Mesodermal cell (in vitro differentiated cells): Measurements from ENCODE around the gene PLPP3. TPM values are rescaled to one million over a fixed set of nuclear protein-coding genes. Genes with fewer than 3 reads are reported as not detected.
"Not testable (repeated sequence)": the region's sequence is repeated elsewhere in the genome, so short reads cannot be mapped to it uniquely, and the experiment has no call there.

Source experiments
- H3K27ac ChIP-seq: 2 replicates; pipeline ENCODE4 v1.7.0; 2013; ENCODE audit warnings: mild to moderate bottlenecking, low read depth, low read length, moderate library complexity; ENCODE audit not compliant: severe bottlenecking
- H3K36me3 ChIP-seq: 2 replicates; pipeline ENCODE4 v1.7.1; 2013; ENCODE audit warnings: mild to moderate bottlenecking, low read length, moderate library complexity; ENCODE audit not compliant: control insufficient read depth, insufficient read depth
- H3K4me1 ChIP-seq: one replicate; pipeline ENCODE4 v1.7.1; 2013; ENCODE audit warnings: mild to moderate bottlenecking, low read length; ENCODE audit not compliant: insufficient read depth, control insufficient read depth, poor library complexity, severe bottlenecking
- H3K4me3 ChIP-seq: 2 replicates; pipeline ENCODE4 v1.7.0; 2013; ENCODE audit warnings: low read length, control low read depth, mild to moderate bottlenecking; ENCODE audit not compliant: insufficient read depth, poor library complexity, severe bottlenecking; ENCODE audit errors: extremely low read depth
- H3K9me3 ChIP-seq: 2 replicates; pipeline ENCODE4 v1.7.1; 2013; ENCODE audit warnings: mild to moderate bottlenecking, low read length, moderate library complexity; ENCODE audit not compliant: control insufficient read depth
- whole genome bisulfite sequencing, 2 experiments: methylation state at CpG; one replicate each; pipeline ENCODE4 v1.1.5; 2013; ENCODE audit warnings: missing lambda C conversion rate in 2 of 2; ENCODE audit not compliant: insufficient coverage in 2 of 2; 5-methylcytosine and 5-hydroxymethylcytosine counted together
- polyA plus RNA-seq, 2 experiments: library from polyadenylated mRNA; stranded (reverse); fragments of 50-300 nt; gene quantifications; one replicate each; pipeline ENCODE4 v1.2.3, GENCODE V29; 2013

The PLPP3 gene
- 16.4 TPM for polyA plus RNA-seq (2013, experiment 1 of 2)
- 17.8 TPM for polyA plus RNA-seq (2013, experiment 2 of 2)

- H3K27ac ChIP-seq, result peak within 1 kb of the TSS; percentile 64
- no peaks in the 10 kb centered on the region for H3K9me3 ChIP-seq
- peaks cover 4% of the 10 kb centered on the region for H3K4me1 ChIP-seq
- peak within 1 kb of the TSS; percentile 80 for H3K4me3 ChIP-seq
- WGBS, 2 experiments, result 0% methylated on average over 21 to 25 of the region's 62 CpGs
- no peaks in the 10 kb centered on the region for H3K36me3 ChIP-seq
Measured at GRCh38 chr1:56578963-56579875, at the start of gene PLPP3. Gene PLPP3 (minus strand): TSS chr1:56579563. CDS start chr1:56579016, 547 bp downstream.

- H3K4me3 ChIP-seq, result no peak overlapping the region
- H3K36me3 ChIP-seq, result no peaks in the 10 kb centered on the region
- no peaks in the 10 kb centered on the region for H3K9me3 ChIP-seq
- H3K27ac ChIP-seq, result no peak overlapping the region
- 93% methylated on average over 2 of the region's 3 CpGs for WGBS, 2 experiments
- peaks cover 3% of the 10 kb centered on the region for H3K4me1 ChIP-seq
Measured at GRCh38 chr1:56627636-56628039, 48.3 kb upstream of the PLPP3 start.

- Histone ChIP-seq H3K4me3 (no peak overlapping the region), H3K4me1 (peaks cover 3% of the 10 kb centered on the region), H3K27ac (no peak overlapping the region), H3K9me3 (no peaks in the 10 kb centered on the region), H3K36me3 (no peaks in the 10 kb centered on the region)
- no CpG with 5 or more reads among the region's 3 CpGs for WGBS, 2 experiments
Measured at GRCh38 chr1:56627019-56627635, 47.8 kb upstream of the PLPP3 start.

GRCh38 chr1:56626546-56626945, 47.2 kb upstream of the PLPP3 start:
- H3K27ac ChIP-seq, result no peak overlapping the region
- H3K36me3 ChIP-seq, result no peaks in the 10 kb centered on the region
- H3K4me1 ChIP-seq, result peaks cover 3% of the 10 kb centered on the region
- H3K9me3 ChIP-seq, result no peaks in the 10 kb centered on the region
- no peak overlapping the region for H3K4me3 ChIP-seq

- no peaks in the 10 kb centered on the region for H3K9me3 ChIP-seq
- no peak overlapping the region for H3K4me3 ChIP-seq
- H3K27ac ChIP-seq, result no peak overlapping the region
- H3K4me1 ChIP-seq, result peaks cover 3% of the 10 kb centered on the region
- H3K36me3 ChIP-seq, result no peaks in the 10 kb centered on the region
- 80% methylated on average over 1 of the region's 5 CpGs; no CpG with 5 or more reads in 1 of the 2 experiments for WGBS, 2 experiments
Measured at GRCh38 chr1:56625819-56626440, 46.6 kb upstream of the PLPP3 start.

- no peaks in the 10 kb centered on the region for H3K9me3 ChIP-seq
- no peak overlapping the region for H3K27ac ChIP-seq
- 72 to 80% methylated on average over 2 of the region's 2 CpGs for WGBS, 2 experiments
- no peak overlapping the region for H3K4me3 ChIP-seq
- H3K4me1 ChIP-seq, result no peaks in the 10 kb centered on the region
- no peaks in the 10 kb centered on the region for H3K36me3 ChIP-seq
Measured at GRCh38 chr1:56617141-56617540, 37.8 kb upstream of the PLPP3 start.

GRCh38 chr1:56610770-56611169, 31.4 kb upstream of the PLPP3 start:
- not testable (repeated sequence) for H3K27ac ChIP-seq, H3K4me3 ChIP-seq
- 76 to 89% methylated on average over 3 to 5 of the region's 6 CpGs for WGBS, 2 experiments

GRCh38 chr1:56610097-56610496, 30.7 kb upstream of the PLPP3 start:
- not testable (repeated sequence) for H3K4me3 ChIP-seq, H3K36me3 ChIP-seq, H3K9me3 ChIP-seq, H3K27ac ChIP-seq, H3K4me1 ChIP-seq
- WGBS, 2 experiments, result 74 to 77% methylated on average over 2 of the region's 2 CpGs

More at GRCh38 chr1:56610770-56611169, 31.4 kb upstream of the PLPP3 start:
- not testable (repeated sequence) for H3K36me3 ChIP-seq, H3K9me3 ChIP-seq, H3K4me1 ChIP-seq

GRCh38 chr1:56595397-56596191, 16.2 kb upstream of the PLPP3 start:
- not testable (repeated sequence) for H3K9me3 ChIP-seq, H3K4me1 ChIP-seq, H3K27ac ChIP-seq, H3K36me3 ChIP-seq, H3K4me3 ChIP-seq
- 94 to 100% methylated on average over 1 to 2 of the region's 5 CpGs for WGBS, 2 experiments

- no peak overlapping the region for H3K4me3 ChIP-seq
- H3K27ac ChIP-seq, result no peak overlapping the region
- WGBS, 2 experiments, result 50% methylated on average over 2 of the region's 3 CpGs; no CpG with 5 or more reads in 1 of the 2 experiments
- no peaks in the 10 kb centered on the region for H3K9me3 ChIP-seq
- H3K4me1 ChIP-seq, result no peaks in the 10 kb centered on the region
- no peaks in the 10 kb centered on the region for H3K36me3 ChIP-seq
Measured at GRCh38 chr1:56591909-56592308, 12.5 kb upstream of the PLPP3 start.
